ENCODE results near the gene CES3. TPM values are rescaled to one million over a fixed set of nuclear protein-coding genes. Genes with fewer than 3 reads are reported as not detected.

CES3 gene
- total and polyA plus RNA-seq, 2 donors (not counting 3 experiments of a cell fraction or from before 2014, with no cell fraction given), result 0.10 TPM; not detected in 1

DNA sequence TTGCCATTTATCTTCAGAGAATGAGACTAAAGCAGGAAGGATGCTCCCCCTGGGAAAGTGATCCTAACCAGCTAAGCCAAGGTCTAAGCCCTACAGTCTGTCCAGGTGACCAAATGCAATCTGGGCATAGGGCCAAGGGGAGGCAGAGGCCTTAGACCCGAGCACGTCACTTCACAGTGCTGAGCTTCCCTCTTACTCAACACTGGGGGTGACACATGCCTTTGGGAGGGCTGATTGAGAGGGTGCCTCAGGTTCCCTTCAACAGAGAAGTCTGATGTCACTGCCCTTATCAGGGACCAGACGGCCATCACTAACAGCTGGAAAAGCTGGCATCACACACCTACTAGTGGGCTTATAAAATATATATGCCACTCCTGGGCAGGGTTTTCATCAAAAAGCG lies 30.9 kb upstream of the CES3 start:
- H3K27ac ChIP-seq (ENCODE audit: insufficient read depth, low read depth, low read length), result no peak overlapping the region
- dilution Hi-C loops (cut with MboI; ENCODE audit: extremely low pct_ligation_motif_present, low sequenced_read_pairs), result no loop called here
- BruUV-seq (replicated peaks), result no TSS peak
- ChIA-PET POLR2A (no interaction called here), CTCF (interaction anchor here (1.4 to 2.2 kb wide), 3 partner anchors 21 to 225 kb away, joined by 4 to 11 read pairs (median 4); no protein-coding TSS in a partner anchor)
- H3K9me3 ChIP-seq (replicated peaks; ENCODE audit: control insufficient read depth, insufficient read depth, low read length), result no peaks in the 10 kb centered on the region
- no peaks in the 10 kb centered on the region for H3K9me1 ChIP-seq (replicated peaks; ENCODE audit: control insufficient read depth, extremely low read depth, insufficient read depth, low read length)
- peaks cover 6 to 12% of the 10 kb centered on the region in 2 experiments for H3K27me3 ChIP-seq (ENCODE audit: control insufficient read depth in 2 of 2, insufficient read depth in 2 of 2, low read length in 2 of 2)
- no peak overlapping the region for H3K4me3 ChIP-seq (replicated peaks in 1 of 3; ENCODE audit: insufficient read depth in 1 of 3, low read depth in 1 of 3, low read length in 3 of 3)
- H3K36me3 ChIP-seq (ENCODE audit: control insufficient read depth in 2 of 2, extremely low read depth in 1 of 2, insufficient read depth in 2 of 2, low read length in 2 of 2), result no peaks in the 10 kb centered on the region
- no peak overlapping the region for H3K4me2 ChIP-seq (ENCODE audit: insufficient read depth, low read length)
- H3K79me2 ChIP-seq (ENCODE audit: control insufficient read depth, insufficient read depth, low read length), result peaks cover 11% of the 10 kb centered on the region
- no peak overlapping the region for H2AFZ ChIP-seq (ENCODE audit: low read depth, low read length)
- H4K20me1 ChIP-seq (replicated peaks; ENCODE audit: control insufficient read depth, extremely low read depth, insufficient read depth, low read length), result no peaks in the 10 kb centered on the region
- FAIRE-seq (no peak), DNase-seq (ENCODE audit: low read depth, low spot score) (no peak)
- intact Hi-C loops (cut with micrococcal nuclease), result no loop called here
- no peak for TF ChIP-seq GATA2 (IDR thresholded peaks at IDR 0.05; ENCODE audit: insufficient read depth, insufficient read length, low read depth, low read length)
- no peak for TF ChIP-seq EZH2 (IDR thresholded peaks at IDR 0.05; ENCODE audit: borderline replicate concordance, low read depth, low read length, severe bottlenecking)
- TF ChIP-seq, protein P1, sequence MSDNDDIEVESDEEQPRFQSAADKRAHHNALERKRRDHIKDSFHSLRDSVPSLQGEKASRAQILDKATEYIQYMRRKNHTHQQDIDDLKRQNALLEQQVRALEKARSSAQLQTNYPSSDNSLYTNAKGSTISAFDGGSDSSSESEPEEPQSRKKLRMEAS (IDR thresholded peaks at IDR 0.05; ENCODE audit: insufficient read depth, insufficient read length), result no peak
- no peak for TF ChIP-seq POLR2AphosphoS5 (IDR thresholded peaks at IDR 0.05; ENCODE audit: insufficient read depth, low read depth, low read length)
- no peak for TF ChIP-seq FOS (IDR thresholded peaks at IDR 0.05; ENCODE audit: borderline replicate concordance, insufficient read depth, low read length)
- TF ChIP-seq MYC (IDR thresholded peaks at IDR 0.05; ENCODE audit: low read depth, low read length), result no peak
- no peak for TF ChIP-seq POLR2A (IDR thresholded peaks at IDR 0.05; ENCODE audit: low read depth, low read length)
- no peak for TF ChIP-seq JUN (IDR thresholded peaks at IDR 0.05; ENCODE audit: borderline replicate concordance, insufficient read depth, insufficient read length, low read depth)
- TF ChIP-seq, protein P2, sequence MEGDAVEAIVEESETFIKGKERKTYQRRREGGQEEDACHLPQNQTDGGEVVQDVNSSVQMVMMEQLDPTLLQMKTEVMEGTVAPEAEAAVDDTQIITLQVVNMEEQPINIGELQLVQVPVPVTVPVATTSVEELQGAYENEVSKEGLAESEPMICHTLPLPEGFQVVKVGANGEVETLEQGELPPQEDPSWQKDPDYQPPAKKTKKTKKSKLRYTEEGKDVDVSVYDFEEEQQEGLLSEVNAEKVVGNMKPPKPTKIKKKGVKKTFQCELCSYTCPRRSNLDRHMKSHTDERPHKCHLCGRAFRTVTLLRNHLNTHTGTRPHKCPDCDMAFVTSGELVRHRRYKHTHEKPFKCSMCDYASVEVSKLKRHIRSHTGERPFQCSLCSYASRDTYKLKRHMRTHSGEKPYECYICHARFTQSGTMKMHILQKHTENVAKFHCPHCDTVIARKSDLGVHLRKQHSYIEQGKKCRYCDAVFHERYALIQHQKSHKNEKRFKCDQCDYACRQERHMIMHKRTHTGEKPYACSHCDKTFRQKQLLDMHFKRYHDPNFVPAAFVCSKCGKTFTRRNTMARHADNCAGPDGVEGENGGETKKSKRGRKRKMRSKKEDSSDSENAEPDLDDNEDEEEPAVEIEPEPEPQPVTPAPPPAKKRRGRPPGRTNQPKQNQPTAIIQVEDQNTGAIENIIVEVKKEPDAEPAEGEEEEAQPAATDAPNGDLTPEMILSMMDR (IDR thresholded peaks at IDR 0.05; ENCODE audit: extremely low read depth in 1 of 2, insufficient read depth in 1 of 2, low read depth in 1 of 2, low read length in 2 of 2), result no peak
- H3K9ac ChIP-seq (replicated peaks; ENCODE audit: extremely low read depth, insufficient read depth, low read length), result no peak overlapping the region
- peaks cover 8% of the 10 kb centered on the region for H3K4me1 ChIP-seq (ENCODE audit: control insufficient read depth, extremely low read depth, insufficient read depth, low read length)

Measured in endothelial cell of umbilical vein (primary cell).